WI38 (cell line): Measurements from ENCODE around the gene MGAM2.

ENCODE experiments used
- H3K4me3 ChIP-seq: 2 replicates; pipeline ENCODE4 v1.5.1; 2011; ENCODE audit warnings: low read depth, mild to moderate bottlenecking, control low read depth, low read length
- CTCF ChIP-seq: IDR thresholded peaks from 2 replicates; pipeline ENCODE4 v1.5.1; 2012; ENCODE audit warnings: low read depth, mild to moderate bottlenecking, control low read depth, low read length

MGAM2 gene

DNA sequence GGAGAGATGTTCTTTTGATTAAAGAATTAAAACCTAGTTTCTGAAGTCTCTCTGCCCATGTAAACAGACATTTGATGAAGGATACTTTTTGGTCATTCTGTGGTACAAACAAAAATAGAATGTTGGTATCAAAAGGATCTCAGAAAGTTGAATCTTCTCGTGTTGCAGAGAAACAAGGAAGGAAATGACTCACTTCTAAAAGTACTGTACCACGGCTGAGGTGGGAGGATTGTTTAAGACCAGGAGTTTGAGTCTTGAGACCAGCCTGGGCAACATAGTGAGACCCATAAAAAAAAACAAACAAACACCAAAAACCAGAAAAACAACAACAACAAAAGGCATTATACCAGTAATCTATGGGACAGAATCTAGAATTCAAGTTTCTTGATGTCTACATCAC, 76.6 kb downstream of the MGAM2 start:
- H3K4me3 ChIP-seq: no peak overlapping the region
- no peak for TF ChIP-seq CTCF

GRCh38 chr7:142188846-142189245, 77.3 kb downstream of the MGAM2 start:
- no peak for TF ChIP-seq CTCF
- H3K4me3 ChIP-seq: no peak overlapping the region

- TF ChIP-seq CTCF: no peak
- H3K4me3 ChIP-seq: no peak overlapping the region
These were observed 82.7 kb downstream of the MGAM2 start for GRCh38 chr7:142194201-142194600.

DNA sequence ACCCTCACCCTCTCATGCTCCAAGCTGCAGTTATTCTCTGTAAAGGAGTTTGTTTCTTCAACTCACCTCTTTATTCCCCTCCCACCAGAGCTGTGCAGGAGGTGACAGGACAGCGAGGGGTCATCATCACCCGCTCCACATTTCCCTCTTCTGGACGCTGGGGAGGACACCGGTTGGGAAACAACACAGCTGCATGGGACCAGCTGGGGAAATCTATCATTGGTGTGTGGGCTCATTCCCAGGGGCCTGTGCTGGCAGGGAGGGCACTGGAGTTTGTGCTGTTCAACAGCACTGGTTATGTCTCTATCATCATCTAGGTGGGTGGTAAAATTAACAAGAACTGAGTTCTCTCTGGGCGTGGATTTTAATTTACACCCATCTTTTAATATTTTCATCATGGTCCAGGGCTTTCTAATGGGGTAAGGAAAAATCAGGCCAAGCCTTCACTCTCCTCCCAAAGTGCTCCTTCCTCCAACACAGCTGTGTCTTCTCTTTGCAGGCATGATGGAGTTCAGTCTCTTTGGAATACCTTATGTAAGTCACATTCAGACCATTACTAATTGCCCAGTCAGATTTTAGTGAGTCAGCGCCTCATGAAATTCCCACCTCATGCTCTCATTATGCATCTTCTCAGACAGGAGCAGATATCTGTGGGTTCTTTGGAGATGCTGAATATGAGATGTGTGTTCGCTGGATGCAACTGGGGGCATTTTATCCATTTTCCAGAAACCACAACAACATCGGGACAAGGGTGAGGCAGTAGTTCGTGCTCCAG, 84.7 kb downstream of the MGAM2 start:
- TF ChIP-seq CTCF: no peak
- no peak overlapping the region for H3K4me3 ChIP-seq

GRCh38 chr7:142200206-142200605, 88.7 kb downstream of the MGAM2 start:
- no peak overlapping the region for H3K4me3 ChIP-seq
- no peak for TF ChIP-seq CTCF

- no peak overlapping the region for H3K4me3 ChIP-seq
- TF ChIP-seq CTCF: no peak
These were observed 117.1 kb downstream of the MGAM2 start for GRCh38 chr7:142228537-142229104.

DNA sequence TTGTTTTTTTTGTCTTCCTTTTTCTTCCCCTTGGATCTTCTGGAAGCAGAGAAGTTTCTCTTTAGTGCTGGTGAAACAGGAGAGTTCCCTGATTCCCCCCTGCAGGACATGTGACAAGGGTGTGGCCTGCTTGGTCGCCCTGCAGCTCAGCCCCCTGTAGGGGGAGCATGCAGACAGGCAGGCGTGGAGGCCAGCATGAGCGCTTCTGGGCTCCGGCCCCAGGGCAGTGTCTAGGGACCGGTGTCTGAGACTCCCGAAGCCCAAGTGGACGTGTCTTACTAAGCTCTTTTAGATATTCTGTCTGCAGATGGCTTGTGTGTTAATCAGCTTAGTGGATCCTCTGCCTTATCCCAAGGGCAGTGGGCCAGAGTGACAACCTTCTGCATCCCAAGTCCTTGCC, 120.2 kb downstream of the MGAM2 start:
- no peak overlapping the region for H3K4me3 ChIP-seq
- TF ChIP-seq CTCF: no peak
